SK-N-SH (cell line): ENCODE data around the gene PFN1. TPM values are rescaled to one million over a fixed set of nuclear protein-coding genes. Genes with fewer than 3 reads are reported as not detected.
"Not testable (repeated sequence)": the region's sequence is repeated elsewhere in the genome, so short reads cannot be mapped to it uniquely, and the experiment has no call there.

Experiments used
- CTCF ChIA-PET: fragments of 300-600, 350-600 bp; formaldehyde crosslinking; extraction: SDS; loops from one replicate; lab custom pipeline; 2021; lab: Yijun Ruan, JAX
- POLR2A ChIA-PET: fragments of 350-600 bp; sonication (Branson Sonifier 250); formaldehyde crosslinking; extraction: SDS; loops from one replicate; lab custom pipeline; 2020; ENCODE audit warnings: antibody characterized with exemption, inconsistent platforms; lab: Yijun Ruan, JAX
- DNase-seq: peaks from one replicate; pipeline ENCODE4 v3.0.0; 2012
- H2AFZ ChIP-seq: fragments of 200-600 bp; sonication (generic); 2 replicates; pipeline ENCODE4 v1.8.1; 2016; ENCODE audit warnings: antibody characterized with exemption, mild to moderate bottlenecking, low read depth
- H3F3A ChIP-seq: fragments of 200-600 bp; sonication (generic); replicated peaks from 2 replicates; pipeline ENCODE3; 2016; ENCODE audit warnings: antibody characterized with exemption, mild to moderate bottlenecking; ENCODE audit not compliant: insufficient read depth
- H3K27ac ChIP-seq, 2 experiments: fragments of 200-500 bp in 1 of 2; fragments of 200-600 bp in 1 of 2; sonication (Bioruptor generic) in 1 of 2; sonication (generic), shearing (Covaris generic) in 1 of 2; 2 replicates each; pipeline versions ENCODE4 v1.5.1 to v1.6.1; 2014 to 2016; ENCODE audit warnings: low read depth in 2 of 2, inconsistent platforms in 1 of 2, low read length in 1 of 2, mild to moderate bottlenecking in 1 of 2, mixed read lengths in 1 of 2
- H3K27me3 ChIP-seq: fragments of 200-600 bp; sonication (generic), shearing (Covaris generic); 2 replicates; pipeline ENCODE4 v1.6.1; 2016; ENCODE audit warnings: mixed run types; ENCODE audit not compliant: insufficient read depth
- H3K36me3 ChIP-seq, 2 experiments: fragments of 200-500 bp in 1 of 2; fragments of 200-600 bp in 1 of 2; sonication (Bioruptor generic) in 1 of 2; sonication (generic) in 1 of 2; replicated peaks in 1 of 2; 2 replicates each; pipeline versions ENCODE3 to v1.5.1; 2014 to 2016; ENCODE audit warnings: low read length in 1 of 2, mild to moderate bottlenecking in 1 of 2; ENCODE audit not compliant: insufficient read depth in 2 of 2, control insufficient read depth in 1 of 2
- H3K4me1 ChIP-seq, 2 experiments: fragments of 200-500 bp in 1 of 2; fragments of 200-600 bp in 1 of 2; sonication (Bioruptor generic) in 1 of 2; sonication (generic), shearing (Covaris generic) in 1 of 2; 2 replicates each; pipeline versions ENCODE4 v1.5.1 to v1.6.1; 2014 to 2016; ENCODE audit warnings: low read depth in 1 of 2, low read length in 1 of 2, mixed run types in 1 of 2; ENCODE audit not compliant: insufficient read depth in 2 of 2, control insufficient read depth in 1 of 2
- H3K4me2 ChIP-seq: fragments of 200-600 bp; sonication (generic), shearing (Covaris generic); 2 replicates; pipeline ENCODE4 v1.6.1; 2017; ENCODE audit warnings: mixed run types
- H3K4me3 ChIP-seq, 2 experiments: fragments of 200-500 bp in 1 of 2; fragments of 200-600 bp in 1 of 2; sonication (Bioruptor generic) in 1 of 2; sonication (generic), shearing (Covaris generic) in 1 of 2; 2 replicates each; pipeline versions ENCODE4 v1.5.1 to v1.8.1; 2014 to 2016; ENCODE audit warnings: low read depth in 2 of 2, inconsistent platforms in 1 of 2, low read length in 1 of 2, mild to moderate bottlenecking in 1 of 2, mixed read lengths in 1 of 2, moderate library complexity in 1 of 2
- H3K79me2 ChIP-seq: fragments of 200-600 bp; sonication (generic); 2 replicates; pipeline ENCODE4 v1.8.1; 2017; ENCODE audit warnings: mild to moderate bottlenecking; ENCODE audit not compliant: insufficient read depth
- H3K9ac ChIP-seq: fragments of 200-600 bp; sonication (generic); 2 replicates; pipeline ENCODE4 v1.6.1; 2017; ENCODE audit warnings: mixed run types
- H3K9me2 ChIP-seq: fragments of 200-600 bp; sonication (generic); 2 replicates; pipeline ENCODE4 v1.6.1; 2017; ENCODE audit warnings: mixed run types
- H3K9me3 ChIP-seq: fragments of 200-600 bp; sonication (generic); 2 replicates; pipeline ENCODE4 v1.6.1; 2017; ENCODE audit warnings: mixed run types, mild to moderate bottlenecking, moderate library complexity
- H4K20me1 ChIP-seq: fragments of 200-600 bp; sonication (generic); 2 replicates; pipeline ENCODE4 v1.6.1; 2017; ENCODE audit warnings: mild to moderate bottlenecking, mixed run types; ENCODE audit not compliant: insufficient read depth
- EP300 ChIP-seq, 2 experiments: IDR thresholded peaks; 2 replicates each; pipeline versions ENCODE4 v1.4.0 to v1.6.1; 2012; ENCODE audit warnings: borderline replicate concordance in 1 of 2, low read depth in 1 of 2, low read length in 1 of 2
- FOSL2 ChIP-seq: IDR thresholded peaks from 2 replicates; pipeline ENCODE4 v1.4.0; 2012; ENCODE audit warnings: low read depth, mild to moderate bottlenecking, moderate library complexity, borderline replicate concordance
- FOXJ3 ChIP-seq: sonication (generic); formaldehyde crosslinking; IDR thresholded peaks from 2 replicates; pipeline ENCODE4 v1.5.1; 2020; ENCODE audit warnings: mild to moderate bottlenecking, missing genetic modification reagents
- JUND ChIP-seq: IDR thresholded peaks from 2 replicates; pipeline ENCODE4 v1.4.0; 2012
- PBX3 ChIP-seq: IDR thresholded peaks from 2 replicates; pipeline ENCODE4; 2012
- RCOR1 ChIP-seq: fragments of 150-350 bp; IDR thresholded peaks from 2 replicates; pipeline ENCODE4 v1.6.1; 2017; ENCODE audit warnings: antibody characterized with exemption, low read length
- RXRA ChIP-seq: IDR thresholded peaks from 2 replicates; pipeline ENCODE4 v1.4.0; 2012; ENCODE audit warnings: low read depth, mild to moderate bottlenecking, borderline replicate concordance
- WGBS: methylation state at CpG from one replicate; pipeline ENCODE4 v1.1.6; 2017; ENCODE audit warnings: low lambda C conversion rate; 5-methylcytosine and 5-hydroxymethylcytosine counted together
- polyA plus RNA-seq, 3 experiments: library from polyadenylated mRNA; depleted of rRNA; stranded (reverse); fragments of >200 nt; gene quantifications; 2 replicates each; pipeline ENCODE4 v1.2.3, GENCODE V29; 2012
- TF ChIP-seq, protein P1 (sequence below): fragments of 200-600 bp; sonication (generic); IDR thresholded peaks from 2 replicates; pipeline ENCODE4 v1.6.1; 2017; ENCODE audit warnings: antibody characterized with exemption, mild to moderate bottlenecking, moderate library complexity

The PFN1 gene
- polyA plus RNA-seq, 1 of the 3 experiments (the other 2 are of a cell fraction) = 2,484 TPM

DNA sequence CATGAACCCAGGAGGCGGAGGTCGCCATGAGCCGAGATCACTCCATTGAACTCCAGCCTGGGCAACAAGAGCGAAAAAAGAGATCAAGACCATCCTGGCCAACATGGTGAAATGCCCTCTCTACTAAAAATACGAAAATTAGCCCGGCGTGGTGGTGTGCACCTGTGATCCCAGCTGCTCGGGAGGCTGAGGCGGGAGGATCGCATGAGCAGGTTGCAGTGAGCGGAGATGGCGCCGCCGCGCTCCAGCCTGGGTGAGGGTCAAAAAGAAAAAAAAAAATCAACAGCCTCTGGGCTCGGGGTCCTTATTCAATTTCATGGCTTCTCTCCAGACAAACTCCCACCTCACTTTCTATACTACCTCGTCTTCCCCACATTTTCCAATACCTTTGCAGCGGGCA lies 19.4 kb downstream of the PFN1 start:
- no peak for DNase-seq
- POLR2A ChIA-PET = no interaction called here
- H3K4me2 ChIP-seq = no peak overlapping the region
- no peak overlapping the region for H3K4me3 ChIP-seq
- no peaks in the 10 kb centered on the region for H3K9me3 ChIP-seq
- no peak overlapping the region for H2AFZ ChIP-seq
- H3K9me2 ChIP-seq = no peaks in the 10 kb centered on the region
- H3K9ac ChIP-seq = no peak overlapping the region
- CTCF ChIA-PET = interaction anchor here (1.3 to 1.5 kb wide), 2 partner anchors 9 to 20 kb away, joined by 5 read pairs; no protein-coding TSS in a partner anchor
- H3K36me3 ChIP-seq = peaks cover 0 to 4% of the 10 kb centered on the region in 2 experiments
- 98% methylated on average over 18 of the region's 18 CpGs for WGBS
- no peaks in the 10 kb centered on the region for H3F3A ChIP-seq
- no peak overlapping the region for H3K27ac ChIP-seq
- H3K79me2 ChIP-seq = no peaks in the 10 kb centered on the region
- no peak for TF ChIP-seq JUND
- no peak for TF ChIP-seq FOXJ3 (CRISPR knock-in tag)
- TF ChIP-seq RCOR1 = no peak
- TF ChIP-seq PBX3 = no peak
- TF ChIP-seq RXRA = no peak
- no peak for TF ChIP-seq FOSL2
- TF ChIP-seq EP300 (IDR thresholded peaks at IDR 0.05; ENCODE audit: borderline replicate concordance in 1 of 2, low read depth in 1 of 2, low read length in 1 of 2) = no peak
- TF ChIP-seq, protein P1, sequence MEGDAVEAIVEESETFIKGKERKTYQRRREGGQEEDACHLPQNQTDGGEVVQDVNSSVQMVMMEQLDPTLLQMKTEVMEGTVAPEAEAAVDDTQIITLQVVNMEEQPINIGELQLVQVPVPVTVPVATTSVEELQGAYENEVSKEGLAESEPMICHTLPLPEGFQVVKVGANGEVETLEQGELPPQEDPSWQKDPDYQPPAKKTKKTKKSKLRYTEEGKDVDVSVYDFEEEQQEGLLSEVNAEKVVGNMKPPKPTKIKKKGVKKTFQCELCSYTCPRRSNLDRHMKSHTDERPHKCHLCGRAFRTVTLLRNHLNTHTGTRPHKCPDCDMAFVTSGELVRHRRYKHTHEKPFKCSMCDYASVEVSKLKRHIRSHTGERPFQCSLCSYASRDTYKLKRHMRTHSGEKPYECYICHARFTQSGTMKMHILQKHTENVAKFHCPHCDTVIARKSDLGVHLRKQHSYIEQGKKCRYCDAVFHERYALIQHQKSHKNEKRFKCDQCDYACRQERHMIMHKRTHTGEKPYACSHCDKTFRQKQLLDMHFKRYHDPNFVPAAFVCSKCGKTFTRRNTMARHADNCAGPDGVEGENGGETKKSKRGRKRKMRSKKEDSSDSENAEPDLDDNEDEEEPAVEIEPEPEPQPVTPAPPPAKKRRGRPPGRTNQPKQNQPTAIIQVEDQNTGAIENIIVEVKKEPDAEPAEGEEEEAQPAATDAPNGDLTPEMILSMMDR = no peak
- no peaks in the 10 kb centered on the region for H4K20me1 ChIP-seq
- no peaks in the 10 kb centered on the region for H3K27me3 ChIP-seq
- peaks cover 0 to under 1% of the 10 kb centered on the region in 2 experiments; a peak in 1 of 4 replicates for H3K4me1 ChIP-seq

DNA sequence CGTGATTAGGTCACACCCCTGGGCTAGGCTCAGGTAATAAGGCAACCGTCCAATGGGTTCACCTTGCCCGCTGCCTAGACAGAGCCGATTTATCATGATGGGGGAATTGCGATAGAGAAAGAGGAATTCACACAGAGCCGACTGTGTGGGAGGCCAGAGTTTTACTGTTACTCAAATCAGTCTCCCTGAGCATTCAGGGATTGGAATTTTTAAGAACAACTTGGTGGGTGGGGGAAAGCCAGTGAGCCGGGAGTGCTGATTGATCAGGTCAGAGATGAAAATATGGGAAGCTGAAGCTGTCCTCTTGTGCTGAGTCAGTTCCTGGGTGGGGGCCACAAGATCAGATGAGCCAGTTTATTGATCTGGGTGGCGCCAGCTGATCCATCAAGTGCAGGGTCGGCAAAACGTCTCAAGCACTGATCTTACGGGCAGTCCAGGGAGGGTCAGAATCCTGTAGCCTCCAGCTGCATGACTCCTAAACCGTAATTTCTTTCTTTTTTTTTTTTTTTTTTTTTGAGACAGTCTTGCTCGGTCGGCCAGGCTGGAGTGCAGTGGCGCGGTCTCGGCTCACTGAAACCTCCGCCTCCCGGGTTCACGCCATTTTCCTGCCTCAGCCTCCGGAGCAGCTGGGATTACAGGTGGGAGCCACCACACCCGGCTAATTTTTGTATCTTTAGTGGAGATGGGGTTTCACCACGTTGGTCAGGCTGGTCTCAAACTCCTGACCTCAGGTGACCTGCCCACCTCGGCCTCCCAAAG lies 21.6 kb downstream of the PFN1 start:
- H3K4me3 ChIP-seq, H4K20me1 ChIP-seq, H2AFZ ChIP-seq, H3K9me2 ChIP-seq, H3K4me2 ChIP-seq, H3K9me3 ChIP-seq, H3F3A ChIP-seq, H3K27ac ChIP-seq, H3K36me3 ChIP-seq, DNase-seq, H3K9ac ChIP-seq, H3K79me2 ChIP-seq, H3K27me3 ChIP-seq, H3K4me1 ChIP-seq: not testable (repeated sequence)
- CTCF ChIA-PET = interaction anchor here (1.4 kb wide), 1 partner anchor 18 kb away, joined by 9 read pairs; no protein-coding TSS in a partner anchor
- WGBS = 91% methylated on average over 24 of the region's 24 CpGs
- POLR2A ChIA-PET = interaction anchor here (0.5 to 0.6 kb wide), 2 partner anchors 100 to 187 kb away, joined by 3 read pairs; partner anchors contain the start of gene ZMYND15
